Astrocyte of the spinal cord (primary cell): ENCODE measurements around the gene PLA2G4F.
"Not testable (repeated sequence)": the region's sequence is repeated elsewhere in the genome, so short reads cannot be mapped to it uniquely, and the experiment has no call there.

ENCODE experiments used
- DNase-seq: peaks from one replicate; pipeline ENCODE4 v3.0.0; 2011; ENCODE audit warnings: low read depth, low spot score
- H3K4me3 ChIP-seq: 2 replicates; pipeline ENCODE4 v1.5.1; 2011; ENCODE audit warnings: low read depth, mild to moderate bottlenecking, low read length, moderate library complexity
- CTCF ChIP-seq: IDR thresholded peaks from 2 replicates; pipeline ENCODE4 v1.5.1; 2012; ENCODE audit warnings: low read depth, mild to moderate bottlenecking, low read length, inconsistent platforms
- in situ Hi-C: cut with HindIII; loops from 2 replicates; pipeline ENCODE4 v1.10.0; 2017; ENCODE audit warnings: low sequenced_read_pairs

PLA2G4F gene

DNA sequence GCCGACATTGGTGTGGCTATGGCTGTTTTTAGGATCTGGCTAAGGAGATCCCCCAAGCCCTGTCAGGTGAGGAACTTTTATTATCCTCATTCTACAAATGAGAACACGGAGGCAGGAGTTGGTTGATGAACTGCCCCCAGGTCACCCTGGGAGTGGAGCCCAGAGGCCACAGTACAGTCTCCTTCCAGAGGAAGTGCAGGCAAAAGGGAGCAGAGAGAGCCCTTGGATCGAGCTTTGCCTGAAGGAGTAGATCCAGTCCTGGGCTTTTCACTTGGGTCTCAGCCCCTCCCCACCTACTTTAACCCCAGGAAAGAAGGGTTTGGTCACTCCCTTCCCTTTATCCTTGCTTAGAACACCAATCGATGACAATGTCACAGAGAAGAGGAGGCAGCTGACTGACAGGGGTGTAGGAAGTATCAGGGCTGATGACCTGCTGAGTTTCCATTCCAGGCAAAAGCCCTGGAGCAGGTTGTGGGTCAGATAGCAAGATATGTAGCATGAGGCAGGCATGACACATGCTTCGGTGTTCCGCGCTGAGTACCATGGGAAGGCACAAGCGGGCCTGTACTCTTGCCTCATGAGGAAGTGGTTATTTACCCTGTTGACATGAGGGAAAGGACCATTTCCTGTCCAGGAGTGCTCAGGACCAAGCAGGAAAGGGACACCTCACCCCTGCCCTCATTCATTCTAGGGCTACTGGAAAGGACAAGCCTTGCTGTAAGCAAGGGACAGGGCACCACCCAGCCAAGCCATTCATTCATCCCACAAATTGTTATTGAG lies 56.2 kb downstream of the PLA2G4F start:
- in situ Hi-C loops: no loop called here
- H3K4me3 ChIP-seq: no peak overlapping the region
- DNase-seq: no peak
- no peak for TF ChIP-seq CTCF

DNA sequence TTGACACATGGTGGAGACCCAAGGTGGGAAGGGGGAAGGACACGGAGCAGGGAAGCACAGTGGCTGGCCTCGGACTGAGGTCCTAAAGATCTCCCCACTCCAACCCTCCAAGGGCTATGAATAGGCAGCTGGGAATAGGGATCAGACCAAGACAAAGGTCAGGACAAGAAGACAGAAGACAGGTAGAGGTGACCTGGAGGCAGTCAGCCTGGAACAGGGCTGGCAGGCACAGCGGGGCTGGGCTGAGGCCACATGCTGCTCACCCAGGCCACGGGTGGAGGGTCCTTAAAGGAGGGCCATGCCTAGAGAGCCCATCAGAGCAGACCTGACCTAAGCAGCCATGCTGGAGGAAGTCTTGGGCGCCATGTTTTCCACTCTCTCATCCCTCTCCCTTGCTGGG lies 59.4 kb downstream of the PLA2G4F start:
- in situ Hi-C loops: no loop called here
- DNase-seq: no peak
- H3K4me3 ChIP-seq: no peak overlapping the region
- TF ChIP-seq CTCF: no peak

GRCh38 chr15:42094512-42094963 lies 61.9 kb downstream of the PLA2G4F start, which contains the start of gene PLA2G4D:
Gene PLA2G4D, minus strand, starts transcription at chr15:42094562. Its CDS starts 103 bp downstream, at chr15:42094459.
- TF ChIP-seq CTCF: no peak
- in situ Hi-C loops: no loop called here
- H3K4me3 ChIP-seq: no peak within 1 kb of the TSS
- DNase-seq: no peak

DNA sequence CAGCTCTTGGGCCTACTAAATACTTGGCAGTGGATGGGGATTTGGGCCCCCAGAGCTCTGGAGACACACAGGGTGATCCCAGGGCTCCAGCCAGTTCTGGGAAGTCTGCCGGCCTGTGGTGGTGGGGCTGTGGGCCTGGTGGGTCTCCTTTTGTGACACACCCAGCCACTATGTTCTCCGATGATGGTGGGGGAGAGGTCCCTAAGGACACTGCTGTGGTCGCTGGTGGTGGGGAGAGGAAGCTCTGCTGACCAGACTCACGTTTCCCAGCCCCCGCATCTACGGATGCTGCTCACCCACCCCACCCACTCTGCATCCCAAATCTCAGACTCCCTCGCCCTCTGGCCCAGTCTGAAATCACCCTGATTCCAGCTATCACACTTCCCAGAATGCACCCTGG lies 62.5 kb downstream of the PLA2G4F start:
- TF ChIP-seq CTCF: no peak
- no peak overlapping the region for H3K4me3 ChIP-seq
- DNase-seq: no peak
- in situ Hi-C loops: no loop called here

DNA sequence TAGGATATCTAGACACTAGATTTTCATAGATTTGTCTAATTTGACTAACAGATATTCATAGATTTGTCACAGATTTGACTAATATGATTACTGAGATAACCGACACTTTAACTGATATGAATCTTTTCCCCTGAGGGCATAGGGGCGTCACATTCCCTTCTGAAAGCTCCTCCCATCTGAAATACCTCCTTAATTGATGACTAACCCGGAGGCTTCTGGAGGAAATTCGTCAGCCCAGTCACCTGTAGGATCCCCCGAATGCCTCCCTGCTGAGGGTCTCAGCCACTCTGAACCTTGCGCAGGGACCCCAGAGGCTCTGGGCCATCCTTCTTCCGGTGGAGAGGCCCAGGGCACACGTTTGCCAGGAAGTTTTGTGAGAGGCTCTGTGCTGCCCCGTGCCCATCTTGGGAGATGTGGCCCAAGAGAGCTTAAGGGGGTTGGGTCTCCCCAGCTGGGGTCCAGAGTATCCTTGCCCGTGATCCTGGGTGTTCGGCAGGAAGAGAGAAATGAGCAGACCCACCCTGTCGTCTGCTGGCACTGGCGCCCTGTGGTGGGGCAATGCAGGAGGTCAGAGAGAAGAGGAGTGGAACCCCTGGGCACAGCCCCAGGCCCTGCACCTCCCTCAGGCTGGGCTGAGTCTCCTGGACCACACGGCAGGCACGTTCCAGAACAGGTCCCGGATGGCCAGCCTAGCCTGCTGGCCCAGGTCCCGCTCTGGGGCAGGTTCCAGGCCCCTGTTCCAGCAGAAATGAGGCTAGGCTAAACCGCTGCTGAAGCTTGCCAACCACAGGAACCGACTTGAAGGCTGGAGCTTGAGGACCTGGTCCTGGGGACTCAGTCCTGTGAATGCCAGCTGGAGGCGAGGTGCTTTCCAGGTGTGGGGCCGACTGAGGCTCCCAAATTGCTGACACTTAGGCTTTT lies 63.8 kb downstream of the PLA2G4F start:
- in situ Hi-C loops: no loop called here
- H3K4me3 ChIP-seq: no peak overlapping the region

DNA sequence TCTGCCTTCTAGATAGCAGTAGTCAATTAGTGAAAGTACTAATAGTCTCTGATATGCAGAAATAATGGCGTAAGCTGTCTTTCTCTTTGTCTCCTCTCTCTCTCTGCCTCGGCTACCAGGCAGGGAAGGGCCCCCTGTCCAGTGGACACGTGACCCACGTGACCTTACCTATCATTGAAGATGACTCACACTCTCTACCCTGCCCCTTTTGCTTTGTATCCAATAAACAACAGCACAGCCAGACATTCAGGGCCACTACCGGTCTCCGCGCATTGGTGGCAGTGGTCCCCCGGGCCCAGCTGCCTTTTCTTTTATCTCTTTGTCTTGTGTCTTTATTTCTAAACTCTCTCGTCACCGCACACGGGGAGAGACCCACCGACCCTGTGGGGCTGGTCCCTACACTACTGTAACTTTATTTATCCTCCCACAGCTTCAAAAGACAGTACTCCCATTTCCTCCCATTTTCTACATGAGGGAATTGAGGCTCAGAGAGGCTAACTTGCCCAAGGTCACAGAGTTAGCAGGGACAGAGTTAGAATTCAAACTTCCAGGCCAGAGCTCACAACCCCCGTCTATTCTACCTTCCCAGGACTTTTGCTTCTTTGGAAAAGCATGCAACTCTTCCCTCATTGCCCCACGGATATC lies 64.6 kb downstream of the PLA2G4F start:
- H3K4me3 ChIP-seq, DNase-seq, in situ Hi-C loops: not testable (repeated sequence)

More for the DNA sequence above, 63.8 kb downstream of the PLA2G4F start:
- no peak for TF ChIP-seq CTCF
- DNase-seq: no peak
